ENCODE data around the gene LYRM1.

- no peak for TF ChIP-seq ZNF274 (IDR thresholded peaks at IDR 0.05; ENCODE audit: low read depth, low read length)
- no peak for TF ChIP-seq YY1 (IDR thresholded peaks at IDR 0.05; ENCODE audit: insufficient read depth, insufficient read length)
- TF ChIP-seq SUZ12 (IDR thresholded peaks at IDR 0.05; ENCODE audit: extremely low read depth, insufficient read depth, insufficient read length): no peak
Observed at GRCh38 chr16:20903116-20903898, 2.7 kb downstream of the LYRM1 start.

All from NT2/D1 (cell line).